A204.1 (cell line): ENCODE data around the gene ALG9.

Source experiments
- FAIRE-seq: peaks from 2 replicates; lab custom pipeline; 2012; peaks lifted over from hg19 to GRCh38; lab: Jason Lieb, UNC

Gene ALG9

GRCh38 chr11:111878849-111879636, 7.7 kb upstream of the ALG9 start, which contains the start of the genes CFAP68 and FDXACB1:
Gene CFAP68, plus strand, starts transcription at chr11:111879541. Its CDS starts 20 bp downstream, at chr11:111879561.
Gene FDXACB1, minus strand, starts transcription at chr11:111879165. Its CDS starts 33 bp downstream, at chr11:111879132.
- FAIRE-seq, result peak; percentile 91

DNA sequence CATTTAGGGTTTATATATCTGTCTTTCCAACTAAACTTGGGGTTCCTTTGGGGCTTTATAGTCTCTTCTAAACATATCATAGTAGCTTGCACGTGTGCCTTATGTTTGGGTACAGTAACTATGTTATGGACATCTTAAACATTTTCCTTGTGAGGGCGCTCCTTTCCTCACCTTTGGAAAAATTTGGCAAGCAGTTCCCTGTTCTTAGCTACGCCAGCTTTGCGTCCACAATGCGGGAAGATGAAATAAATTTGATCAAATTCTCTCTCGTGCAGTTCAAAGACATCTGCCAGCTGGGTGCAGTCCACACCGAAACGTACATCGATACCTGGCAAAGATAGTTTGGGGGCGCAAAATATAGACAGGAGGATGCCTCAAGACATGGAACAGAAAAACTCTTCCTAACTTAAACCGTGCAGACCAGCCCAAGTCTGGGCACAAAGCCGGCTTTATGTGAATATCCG, 7.0 kb upstream of the ALG9 start:
- FAIRE-seq, result no peak

DNA sequence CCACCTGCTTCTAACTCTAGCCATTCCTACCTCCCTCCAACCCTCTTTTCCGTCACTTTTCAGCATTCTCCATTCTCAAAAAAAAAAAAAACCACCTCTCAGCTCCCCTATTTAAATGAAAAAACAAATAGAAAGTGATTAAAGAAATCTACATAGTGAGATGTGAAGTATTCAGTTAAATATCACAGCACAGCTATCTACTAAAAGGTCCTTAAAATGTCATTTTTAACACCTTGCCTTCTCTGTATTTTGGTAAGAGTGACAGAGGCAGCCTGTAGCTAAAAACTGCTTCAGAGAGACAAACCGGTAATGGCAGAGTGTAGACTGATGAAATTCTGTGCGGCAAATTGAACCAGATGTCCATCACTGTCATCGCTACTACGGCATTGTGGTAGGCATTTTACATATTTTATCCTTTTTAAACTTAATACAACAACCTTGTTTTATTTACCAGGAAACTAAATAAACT, 346 bp upstream of the ALG9 start:
- FAIRE-seq, result no peak

- FAIRE-seq, result no peak
Observed at GRCh38 chr11:111870522-111870885, 877 bp downstream of the ALG9 start.

DNA sequence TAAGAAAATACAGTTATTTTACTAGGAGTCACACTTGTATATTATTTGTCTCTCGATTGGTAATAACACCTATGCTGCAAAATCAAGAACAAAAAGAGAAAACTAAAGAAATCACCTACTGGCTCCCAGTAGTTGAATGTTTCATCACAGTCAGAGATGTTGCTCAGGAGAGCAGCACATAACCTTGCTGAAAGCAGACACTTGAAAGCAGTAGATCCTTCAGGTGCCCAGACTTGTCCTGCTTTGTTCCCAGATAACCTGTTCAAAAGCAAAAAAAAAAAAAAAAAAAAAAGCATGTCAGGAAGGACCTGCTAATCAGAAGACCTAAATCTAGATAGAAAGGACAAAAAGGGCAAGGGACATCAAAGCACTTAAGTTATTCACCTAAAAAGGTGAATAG, 1.3 kb downstream of the ALG9 start:
- FAIRE-seq, result no peak

DNA sequence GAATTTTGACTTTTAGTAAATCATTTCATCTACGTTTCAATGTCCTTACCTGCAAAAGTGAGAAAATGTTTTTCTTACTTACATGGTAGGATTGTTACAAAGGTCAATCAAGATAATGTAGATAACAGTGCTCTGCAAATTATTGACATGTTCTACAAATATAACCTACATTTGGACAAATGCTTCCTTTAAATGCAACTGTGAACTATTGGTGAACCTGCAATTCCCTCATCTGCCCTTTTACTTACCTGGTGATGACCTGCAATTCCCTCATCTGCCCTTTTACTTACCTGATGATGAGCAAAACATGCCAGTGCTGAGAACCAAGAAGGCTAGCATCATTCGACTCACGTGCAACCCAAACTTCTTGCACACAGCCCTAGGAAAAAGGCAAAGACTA, 11.1 kb downstream of the ALG9 start:
- no peak for FAIRE-seq

GRCh38 chr11:111855506-111855905, 15.9 kb downstream of the ALG9 start:
- FAIRE-seq, result no peak

DNA sequence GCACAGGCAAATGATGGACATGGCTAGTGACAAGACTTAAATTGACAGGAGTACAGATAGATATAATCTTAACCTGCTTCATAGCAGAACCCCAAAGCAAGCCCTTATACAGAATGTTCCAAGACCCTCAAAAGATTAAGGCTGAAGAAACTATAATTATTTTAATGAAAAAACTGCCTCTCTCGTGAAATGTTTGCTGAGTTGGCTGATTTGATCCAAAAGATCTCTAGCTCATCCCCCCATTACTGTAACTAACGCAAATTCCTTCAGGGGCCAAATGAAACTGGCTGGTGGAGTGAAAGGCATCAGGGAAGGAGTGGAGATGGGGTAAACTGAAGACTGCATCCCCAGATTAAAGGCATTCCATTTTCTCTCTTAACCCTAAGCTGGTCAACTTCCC, 19.3 kb downstream of the ALG9 start:
- FAIRE-seq, result no peak

- peak; percentile 82 for FAIRE-seq
Observed at GRCh38 chr11:111851636-111852035, 19.7 kb downstream of the ALG9 start.

GRCh38 chr11:111851067-111851466, 20.3 kb downstream of the ALG9 start:
- FAIRE-seq, result no peak

GRCh38 chr11:111849631-111850030, 21.8 kb downstream of the ALG9 start:
- no peak for FAIRE-seq

GRCh38 chr11:111846636-111847035, 24.7 kb downstream of the ALG9 start:
- no peak for FAIRE-seq

DNA sequence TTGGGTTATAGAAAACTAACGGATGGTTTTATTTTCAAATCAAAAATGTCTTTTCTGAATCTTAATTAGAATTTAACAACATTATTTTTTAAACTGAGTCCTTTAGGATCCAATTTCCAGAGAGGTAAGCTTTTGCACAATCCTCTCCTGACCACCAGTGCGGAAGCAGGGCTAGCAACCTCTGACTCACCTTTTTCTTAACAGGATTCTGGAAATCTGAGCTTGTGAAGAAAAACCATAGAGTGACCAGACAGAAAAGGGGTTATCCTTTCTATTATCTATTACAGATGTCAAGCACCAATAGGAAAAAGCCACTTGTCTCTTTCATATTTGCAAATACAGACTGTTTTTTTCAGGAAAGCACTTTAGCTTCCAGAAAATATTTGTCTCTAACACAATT, 25.3 kb downstream of the ALG9 start:
- FAIRE-seq, result no peak

DNA sequence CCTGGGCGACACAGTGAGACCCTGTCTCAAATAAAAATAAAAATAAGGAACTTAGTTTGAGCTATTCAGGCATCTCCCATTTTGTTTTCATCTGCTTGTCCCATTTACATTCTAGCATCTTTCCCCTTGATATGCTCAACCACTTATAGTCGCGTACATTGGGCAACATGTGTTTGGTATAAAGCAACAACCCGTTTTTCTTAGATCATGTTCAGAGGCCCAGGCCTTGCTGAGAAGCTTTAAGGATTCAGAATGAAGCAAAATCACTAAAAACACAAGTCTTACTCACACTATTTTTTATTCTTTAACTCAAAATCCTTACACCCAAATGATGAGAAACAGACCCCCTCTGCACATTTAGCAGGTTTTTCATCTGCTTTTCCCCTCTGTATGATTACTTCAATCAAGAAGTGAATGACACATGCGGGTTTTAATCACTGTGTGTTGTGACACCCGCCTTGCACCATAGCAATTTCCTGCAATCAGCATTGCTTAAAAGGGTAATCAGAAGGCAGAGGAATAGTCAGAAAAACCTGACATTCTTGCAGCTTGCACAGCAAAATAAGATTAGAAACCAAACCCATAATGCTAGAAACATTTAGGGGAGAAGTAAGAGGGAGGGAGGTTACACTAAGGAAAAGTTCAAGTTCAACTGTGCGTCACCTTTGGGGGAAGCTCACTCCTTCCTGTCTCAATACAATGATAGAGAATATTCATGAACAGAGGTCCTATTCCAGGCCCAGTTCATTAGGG, 25.9 kb downstream of the ALG9 start:
- no peak for FAIRE-seq

GRCh38 chr11:111843661-111844060, 27.7 kb downstream of the ALG9 start:
- FAIRE-seq, result no peak

DNA sequence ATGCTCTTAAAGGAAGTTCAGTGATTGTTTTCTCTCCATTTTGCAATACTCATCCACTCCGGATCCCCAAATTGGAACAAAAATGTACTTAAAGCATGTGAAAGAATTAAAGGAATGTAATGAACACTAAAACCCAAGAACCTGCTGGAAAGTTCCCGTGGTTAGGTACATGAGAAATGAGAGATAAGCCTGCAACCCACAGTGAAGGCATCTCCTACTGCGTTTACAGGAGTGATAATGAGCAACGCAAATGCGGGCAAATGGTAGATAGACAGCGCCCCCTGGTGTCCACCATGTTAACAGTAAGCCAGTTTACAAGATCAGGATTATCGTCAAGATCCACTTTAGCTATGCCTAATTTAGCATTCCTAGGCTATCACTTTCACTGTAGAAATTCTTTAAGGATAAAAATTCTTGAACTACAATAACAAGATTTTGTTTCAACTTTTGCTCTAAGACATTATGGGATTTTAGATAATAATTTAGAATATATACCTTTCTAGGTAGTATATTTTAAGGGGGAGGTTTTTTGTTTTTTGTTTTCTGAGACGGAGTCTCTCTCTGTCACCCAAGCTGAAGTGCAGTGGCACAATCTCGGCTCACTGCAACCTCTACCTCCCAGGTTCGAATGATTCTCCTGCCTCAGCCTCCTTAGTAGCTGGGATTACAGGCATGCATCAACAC, 29.9 kb downstream of the ALG9 start:
- peak; percentile 97 for FAIRE-seq

DNA sequence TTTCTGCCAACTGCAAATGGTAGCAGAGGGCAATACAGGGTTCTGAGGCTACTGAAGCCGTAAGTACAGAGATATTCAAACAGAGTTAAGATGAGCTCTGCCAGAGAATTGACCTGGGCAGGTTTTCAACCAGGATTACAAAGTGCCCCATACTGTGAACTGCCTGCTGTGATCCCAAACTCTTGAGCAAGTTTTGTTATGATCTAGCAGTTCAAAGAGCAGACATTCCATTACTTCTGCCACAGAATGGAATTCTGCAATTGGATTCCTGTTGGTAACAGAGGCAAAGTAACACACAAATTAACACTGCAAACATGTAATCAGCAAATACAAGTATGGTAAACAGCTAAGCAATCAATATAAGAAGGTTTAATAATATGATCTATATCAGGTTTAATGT, 31.2 kb downstream of the ALG9 start:
- no peak for FAIRE-seq

GRCh38 chr11:111838054-111838453, 33.3 kb downstream of the ALG9 start:
- no peak for FAIRE-seq

GRCh38 chr11:111837366-111837891, 34.0 kb downstream of the ALG9 start:
- no peak for FAIRE-seq

DNA sequence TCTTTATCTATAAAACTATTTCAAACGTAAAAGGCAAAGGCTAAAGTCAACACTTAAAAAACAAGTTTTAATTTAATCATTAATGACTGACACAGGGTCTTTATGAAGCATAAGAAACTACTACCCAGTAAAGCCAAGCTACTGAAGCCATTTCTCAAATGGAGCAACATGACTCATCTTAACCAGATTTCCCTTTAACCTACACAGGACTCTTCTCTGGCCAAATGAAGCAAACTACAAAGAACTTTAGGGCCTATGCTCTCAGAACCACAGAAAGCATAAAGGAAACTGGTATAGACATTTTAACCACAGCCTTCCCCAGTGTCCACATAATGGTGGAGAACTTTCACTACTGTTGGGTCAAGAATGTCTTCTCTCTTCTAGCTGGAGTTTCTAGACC, 34.7 kb downstream of the ALG9 start:
- no peak for FAIRE-seq

DNA sequence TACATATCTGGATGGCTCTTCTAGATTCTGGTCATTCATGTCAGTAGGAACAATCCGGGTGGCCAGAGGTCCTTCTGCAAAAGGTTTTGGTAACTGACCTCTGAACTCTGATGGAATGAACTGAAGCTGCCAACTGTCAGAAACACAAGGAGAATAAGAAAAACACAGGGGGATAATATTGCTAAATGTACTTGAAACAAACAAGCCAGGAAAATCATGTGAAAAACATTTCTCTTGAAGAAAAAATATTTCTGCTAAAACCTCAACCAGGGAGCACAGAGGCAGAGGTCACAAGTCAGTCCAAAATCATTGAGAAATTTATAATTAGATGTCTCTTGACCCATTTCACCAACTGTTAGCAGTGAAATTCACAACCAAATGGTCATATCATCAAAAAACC, 35.2 kb downstream of the ALG9 start:
- no peak for FAIRE-seq

GRCh38 chr11:111835665-111836064, 35.7 kb downstream of the ALG9 start:
- no peak for FAIRE-seq
